Spleen (tissue), 11 donors: ENCODE results near the gene IL6R. TPM values are rescaled to one million over a fixed set of nuclear protein-coding genes. Genes with fewer than 3 reads are reported as not detected.
"Not testable (repeated sequence)": the region's sequence is repeated elsewhere in the genome, so short reads cannot be mapped to it uniquely, and the experiment has no call there.

Experiments used
- DNase-seq: peaks from one replicate; pipeline ENCODE4 v3.0.0-alpha.2; 2020
- H3K27ac ChIP-seq, 8 donors: fragments of 200-600 bp; sonication (generic) in 7 of 8; 1 replicate in 4 of 8; 2 replicates in 4 of 8; pipeline versions ENCODE4 v1.5.0 to v1.8.0; 2016 to 2021; ENCODE audit warnings: inconsistent platforms in 4 of 8, mild to moderate bottlenecking in 4 of 8, moderate library complexity in 1 of 8
- H3K27me3 ChIP-seq, 7 donors: fragments of 200-600 bp; sonication (generic) in 6 of 7; replicated peaks in 1 of 7; 1 replicate in 4 of 7; 2 replicates in 3 of 7; pipeline versions ENCODE4 v1.5.0 to v1.8.0; 2016 to 2021; ENCODE audit warnings: inconsistent platforms in 3 of 7, mild to moderate bottlenecking in 1 of 7
- H3K36me3 ChIP-seq, 6 donors: fragments of 200-600 bp; sonication (generic) in 5 of 6; 1 replicate in 4 of 6; 2 replicates in 2 of 6; pipeline versions ENCODE4 v1.5.0 to v1.8.0; 2016 to 2021; ENCODE audit warnings: inconsistent platforms in 2 of 6
- H3K4me1 ChIP-seq, 6 donors: fragments of 200-600 bp; sonication (generic) in 5 of 6; 1 replicate in 3 of 6; 2 replicates in 3 of 6; pipeline versions ENCODE4 v1.5.0 to v1.8.0; 2016 to 2021; ENCODE audit warnings: inconsistent platforms in 3 of 6
- H3K4me3 ChIP-seq, 8 donors: fragments of 200-600 bp; sonication (generic) in 7 of 8; 1 replicate in 4 of 8; 2 replicates in 4 of 8; pipeline versions ENCODE4 v1.5.0 to v1.8.0; 2016 to 2021; ENCODE audit warnings: inconsistent platforms in 4 of 8, mild to moderate bottlenecking in 4 of 8, moderate library complexity in 2 of 8
- H3K9me3 ChIP-seq, 8 donors: fragments of 200-600 bp; sonication (generic) in 7 of 8; 1 replicate in 4 of 8; 2 replicates in 4 of 8; pipeline versions ENCODE4 v1.5.0 to v1.8.0; 2016 to 2021; ENCODE audit warnings: inconsistent platforms in 4 of 8
- POLR2A ChIP-seq, 3 donors: fragments of 450-650 bp; IDR thresholded peaks; one replicate each; pipeline ENCODE4 v1.5.1; 2017; ENCODE audit warnings: antibody characterized with exemption in 3 of 3, mild to moderate bottlenecking in 1 of 3
- POLR2AphosphoS5 ChIP-seq, 3 donors: sonication (generic); formaldehyde crosslinking; IDR thresholded peaks; one replicate each; pipeline ENCODE4 v1.5.1; 2017; ENCODE audit warnings: antibody characterized with exemption in 3 of 3
- WGBS, 5 donors: extraction: QIAGEN DNeasy Blood & Tissue Kit in 3 of 5; methylation state at CpG; one replicate each; pipeline versions ENCODE4 v1.1.5 to v1.1.7; 2013 to 2018; 5-methylcytosine and 5-hydroxymethylcytosine counted together
- intact Hi-C: fragments of 100-400 bp; cut with DNase I; formaldehyde crosslinking; loops from one replicate; pipeline ENCODE4 v1.15.0; 2023; ENCODE audit warnings: low total_unique reads
- polyA plus RNA-seq, 3 donors: library from polyadenylated mRNA; stranded (reverse); fragments of 200-250 nt; gene quantifications; one replicate each; pipeline ENCODE4 v1.2.1, GENCODE V29; 2013
- total RNA-seq, 7 donors: library from RNA; depleted of rRNA in 3 of 7; stranded (reverse); fragments of >200 nt in 3 of 7; fragmentation: NEBNext Ultra II Directional in 4 of 7; extraction: Animal tissue kit (Norgen Biotek cat#: 25700) in 4 of 7; gene quantifications; one replicate each; pipeline versions ENCODE4 v1.1.0 to v1.2.1, GENCODE V29; 2016 to 2021
- TF ChIP-seq, protein P1 (sequence below), 11 experiments: fragments of 200-600 bp in 7 of 11; fragments of 450-650 bp in 4 of 11; sonication (generic) in 4 of 11; IDR thresholded peaks in 8 of 11; conservative IDR thresholded peaks in 3 of 11; 1 replicate in 7 of 11; 2 replicates in 4 of 11; pipeline versions ENCODE4 v1.4.0 to v1.8.0; 2016 to 2021; ENCODE audit warnings: antibody characterized with exemption in 11 of 11, inconsistent platforms in 4 of 11, mild to moderate bottlenecking in 1 of 11
- donor health status: healthy with polysubstance abuse.
- donor health status: DM: no; HTN: no; CAD: no; lungs with moderate emphysema.
- donor health status: DM: no; HTN: no; CAD: no.
- donor health status: Bipolar disorder and iron deficiency.
- donor health status: healthy.
- donor health status: DM: no; HTN: no; CAD: no.
- donor health status: DM: yes; HTN: yes; CAD: no.

Gene IL6R
- total and polyA plus RNA-seq, 10 donors: 2.8 to 74.5 (median 47.8) TPM

DNA sequence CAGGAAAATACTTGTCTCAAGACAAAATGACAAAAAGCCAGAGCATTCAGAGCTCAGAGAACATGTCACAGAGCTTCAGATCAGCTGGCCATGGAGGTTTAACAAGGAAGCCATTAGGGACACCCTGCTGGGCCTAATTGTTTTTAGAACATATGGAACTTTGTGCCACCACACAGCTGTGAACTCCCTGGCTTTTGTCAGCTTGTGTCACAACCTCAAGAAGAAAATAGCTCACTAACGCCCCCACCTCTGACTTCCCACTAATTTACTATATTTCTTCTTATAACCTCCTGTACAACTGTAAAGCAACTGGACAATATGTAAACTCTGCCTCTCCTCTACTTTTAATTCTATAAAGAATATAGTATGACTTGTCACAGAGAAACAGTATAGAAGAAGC lies 75.9 kb downstream of the IL6R start:
- H3K4me1 ChIP-seq: peaks cover 8 to 67% (median 37%) of the 10 kb centered on the region in 6 donors
- no peak for DNase-seq
- H3K9me3 ChIP-seq: no peaks in the 10 kb centered on the region
- 28 to 64% (median 50%) methylated on average over 1 of the region's 1 CpG for WGBS, 5 donors
- H3K27me3 ChIP-seq: no peaks in the 10 kb centered on the region
- no peak for TF ChIP-seq POLR2A (IDR thresholded peaks at IDR 0.05)
- no peak for TF ChIP-seq POLR2AphosphoS5 (IDR thresholded peaks at IDR 0.05)
- TF ChIP-seq, protein P1, sequence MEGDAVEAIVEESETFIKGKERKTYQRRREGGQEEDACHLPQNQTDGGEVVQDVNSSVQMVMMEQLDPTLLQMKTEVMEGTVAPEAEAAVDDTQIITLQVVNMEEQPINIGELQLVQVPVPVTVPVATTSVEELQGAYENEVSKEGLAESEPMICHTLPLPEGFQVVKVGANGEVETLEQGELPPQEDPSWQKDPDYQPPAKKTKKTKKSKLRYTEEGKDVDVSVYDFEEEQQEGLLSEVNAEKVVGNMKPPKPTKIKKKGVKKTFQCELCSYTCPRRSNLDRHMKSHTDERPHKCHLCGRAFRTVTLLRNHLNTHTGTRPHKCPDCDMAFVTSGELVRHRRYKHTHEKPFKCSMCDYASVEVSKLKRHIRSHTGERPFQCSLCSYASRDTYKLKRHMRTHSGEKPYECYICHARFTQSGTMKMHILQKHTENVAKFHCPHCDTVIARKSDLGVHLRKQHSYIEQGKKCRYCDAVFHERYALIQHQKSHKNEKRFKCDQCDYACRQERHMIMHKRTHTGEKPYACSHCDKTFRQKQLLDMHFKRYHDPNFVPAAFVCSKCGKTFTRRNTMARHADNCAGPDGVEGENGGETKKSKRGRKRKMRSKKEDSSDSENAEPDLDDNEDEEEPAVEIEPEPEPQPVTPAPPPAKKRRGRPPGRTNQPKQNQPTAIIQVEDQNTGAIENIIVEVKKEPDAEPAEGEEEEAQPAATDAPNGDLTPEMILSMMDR (IDR thresholded peaks at IDR 0.05 in 8 of 11, conservative IDR thresholded peaks at IDR 0.05 in 3 of 11): no peak
- no peak overlapping the region for H3K4me3 ChIP-seq
- H3K27ac ChIP-seq: peak overlapping the region in 4 of 8 donors; percentile 28 to 39 (median 31)
- peaks cover 0 to 21% (median 2%) of the 10 kb centered on the region in 6 donors for H3K36me3 ChIP-seq
- intact Hi-C loops: loop anchor here (5.0 to 10.0 kb wide), 3 partner anchors 66 to 396 kb away; no protein-coding TSS in a partner anchor

DNA sequence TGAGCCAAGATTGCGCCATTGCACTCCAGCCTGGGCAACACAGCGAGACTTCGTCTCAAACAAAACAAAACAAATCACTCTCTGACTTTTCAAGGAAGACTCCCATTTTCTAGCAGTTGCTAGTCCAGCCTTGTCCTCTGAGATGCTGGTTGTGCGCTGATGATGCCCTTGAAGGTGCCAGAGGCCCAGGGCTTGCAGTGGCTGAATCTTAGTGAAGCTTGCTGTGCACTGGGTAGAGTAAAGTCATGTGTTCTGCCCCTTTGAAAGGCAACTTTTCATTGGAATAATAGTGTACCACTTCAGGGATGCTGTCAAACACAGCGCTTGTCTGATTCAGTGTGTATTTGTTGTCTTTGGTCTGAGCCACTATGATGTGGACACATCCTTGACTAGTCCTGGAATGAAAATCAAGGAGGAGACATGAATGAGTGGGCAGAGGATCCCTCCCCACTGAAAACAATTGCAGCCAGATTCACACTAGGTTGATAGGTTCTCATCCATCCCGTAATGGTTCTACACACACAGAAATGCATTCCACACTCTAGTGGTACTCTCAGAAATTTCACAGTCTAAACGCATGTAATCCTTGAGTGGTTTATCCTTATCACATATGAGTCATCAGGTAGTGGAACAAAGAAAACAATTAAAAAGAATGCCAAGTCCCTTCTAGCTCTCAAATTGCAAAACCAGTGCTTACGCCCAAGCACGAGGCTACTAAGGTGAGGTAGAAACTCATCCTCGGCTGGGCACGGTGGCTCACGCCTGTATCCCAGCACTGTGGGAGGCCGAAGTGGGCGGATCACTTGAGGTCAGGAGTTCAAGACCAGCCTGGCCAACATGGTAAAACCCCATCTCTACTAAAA lies 79.0 kb downstream of the IL6R start:
- WGBS, 5 donors: 70 to 84% (median 75%) methylated on average over 14 of the region's 14 CpGs
- Histone ChIP-seq H3K36me3 (peaks cover 0 to 36% (median 2%) of the 10 kb centered on the region in 6 donors), H3K9me3 (no peaks in the 10 kb centered on the region), H3K27me3 (no peaks in the 10 kb centered on the region), H3K4me3 (no peak overlapping the region), H3K27ac (peak overlapping the region in 7 of 8 donors; percentile 39 to 76 (median 73)), H3K4me1 (peaks cover 3 to 74% (median 44%) of the 10 kb centered on the region in 6 donors)
- no peak for DNase-seq
- TF ChIP-seq POLR2A (IDR thresholded peaks at IDR 0.05) (no peak), POLR2AphosphoS5 (IDR thresholded peaks at IDR 0.05) (peak in 1 of 3 donors; percentile 13)
- intact Hi-C loops: loop anchor here (5.0 to 10.0 kb wide), 3 partner anchors 63 to 393 kb away; no protein-coding TSS in a partner anchor

DNA sequence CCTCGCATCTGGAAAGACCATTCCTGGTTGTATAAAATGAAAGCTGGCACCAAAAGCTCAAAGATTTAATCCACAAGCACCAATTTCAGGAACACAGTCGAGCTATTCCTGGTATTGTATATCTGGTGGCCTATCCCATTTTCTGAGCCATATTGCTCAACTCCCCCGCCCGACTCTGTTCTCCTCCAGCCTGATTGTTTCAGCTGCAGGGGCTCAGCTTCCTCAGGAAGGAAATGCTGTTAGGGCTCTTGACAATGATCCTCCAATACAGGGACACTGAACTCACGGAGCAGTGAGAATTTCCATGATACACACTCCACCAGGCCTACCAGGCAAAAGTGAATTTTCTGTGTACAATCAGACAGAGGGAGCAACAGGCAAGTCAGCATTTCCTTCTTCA lies 80.0 kb downstream of the IL6R start:
- TF ChIP-seq POLR2AphosphoS5 (IDR thresholded peaks at IDR 0.05) (peak in 1 of 3 donors; percentile 81), POLR2A (IDR thresholded peaks at IDR 0.05) (no peak)
- 20 to 41% (median 33%) methylated on average over 5 of the region's 5 CpGs for WGBS, 5 donors
- Histone ChIP-seq H3K9me3 (no peaks in the 10 kb centered on the region), H3K27ac (peak overlapping the region in 7 of 8 donors; percentile 39 to 76 (median 73)), H3K4me1 (peaks cover 6 to 74% (median 47%) of the 10 kb centered on the region in 6 donors), H3K4me3 (no peak overlapping the region), H3K27me3 (no peaks in the 10 kb centered on the region), H3K36me3 (peaks cover 0 to 36% (median 2%) of the 10 kb centered on the region in 6 donors)
- intact Hi-C loops: loop anchor here (10.0 kb wide), 1 partner anchor 280 kb away; no protein-coding TSS in a partner anchor
- DNase-seq: no peak

DNA sequence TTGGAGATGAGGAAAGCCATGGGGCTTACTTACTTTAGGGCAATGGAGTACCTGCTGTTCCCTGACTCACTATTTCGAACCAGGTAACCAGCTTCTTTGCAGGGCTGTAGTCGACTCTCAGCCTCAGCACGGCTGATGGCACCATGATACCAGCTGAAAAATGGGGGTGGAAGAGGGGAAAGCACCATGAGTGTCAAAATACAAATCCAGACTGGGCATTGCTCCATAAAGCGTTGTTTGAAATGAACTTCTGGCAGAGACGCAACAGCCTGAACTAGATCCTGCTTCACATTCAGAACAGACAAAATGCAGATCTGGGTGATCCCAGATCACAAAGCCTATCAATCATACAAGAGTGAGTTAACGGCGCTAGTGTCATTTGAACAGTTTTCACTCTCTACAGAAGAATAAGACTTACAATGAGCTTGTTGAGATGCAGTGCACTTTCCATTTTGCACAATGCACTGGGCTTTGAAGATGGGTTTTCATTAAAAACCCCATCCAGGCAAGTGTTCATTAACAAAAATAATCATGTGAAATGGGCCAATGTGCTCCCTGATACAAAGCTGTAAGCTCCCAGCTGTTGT lies 80.9 kb downstream of the IL6R start:
- Histone ChIP-seq H3K4me1 (peaks cover 6 to 74% (median 51%) of the 10 kb centered on the region in 6 donors), H3K27ac (peak overlapping the region in 6 of 8 donors; percentile 16 to 76 (median 66)), H3K36me3 (peaks cover 0 to 36% (median 2%) of the 10 kb centered on the region in 6 donors), H3K9me3 (no peaks in the 10 kb centered on the region), H3K4me3 (no peak overlapping the region), H3K27me3 (no peaks in the 10 kb centered on the region)
- TF ChIP-seq POLR2AphosphoS5 (IDR thresholded peaks at IDR 0.05): no peak
- TF ChIP-seq, protein P1 (IDR thresholded peaks at IDR 0.05 in 8 of 11, conservative IDR thresholded peaks at IDR 0.05 in 3 of 11): no peak
- no peak for TF ChIP-seq POLR2A (IDR thresholded peaks at IDR 0.05)
- intact Hi-C loops: loop anchor here (10.0 kb wide), 1 partner anchor 279 kb away; no protein-coding TSS in a partner anchor
- 65 to 83% (median 75%) methylated on average over 7 of the region's 7 CpGs for WGBS, 5 donors
- DNase-seq: no peak

DNA sequence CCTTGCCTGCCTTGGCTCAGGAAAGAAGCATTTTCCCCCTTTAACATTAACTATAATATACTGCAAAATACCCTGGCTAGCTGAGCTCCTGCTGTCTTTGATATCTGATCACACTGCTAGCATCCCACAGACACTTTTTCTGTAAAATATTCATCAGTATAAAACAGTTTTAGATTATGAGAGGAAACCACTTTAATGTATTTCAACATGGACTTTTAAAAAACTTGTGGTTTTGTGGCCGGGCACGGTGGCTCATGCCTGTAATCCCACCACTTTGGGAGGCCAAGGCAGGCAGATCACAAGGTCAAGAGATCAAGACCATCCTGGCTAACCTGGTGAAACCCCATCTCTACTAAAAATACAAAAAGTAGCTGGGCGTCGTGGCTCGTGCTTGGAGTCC lies 81.6 kb downstream of the IL6R start:
- peaks cover 12 to 80% (median 55%) of the 10 kb centered on the region in 6 donors for H3K4me1 ChIP-seq
- H3K27ac ChIP-seq: peak overlapping the region in 4 of 8 donors; percentile 16 to 76 (median 74)
- intact Hi-C loops: loop anchor here (10.0 kb wide), 1 partner anchor 278 kb away; no protein-coding TSS in a partner anchor

More for the DNA sequence above, 81.6 kb downstream of the IL6R start:
- H3K27me3 ChIP-seq, H3K4me3 ChIP-seq, H3K9me3 ChIP-seq, DNase-seq: not testable (repeated sequence)
- H3K36me3 ChIP-seq: peaks cover 0 to 36% (median 2%) of the 10 kb centered on the region in 6 donors
- WGBS, 5 donors: 26 to 46% (median 36%) methylated on average over 5 of the region's 5 CpGs
